ENCODE results near the gene OASL.

The OASL gene

DNA sequence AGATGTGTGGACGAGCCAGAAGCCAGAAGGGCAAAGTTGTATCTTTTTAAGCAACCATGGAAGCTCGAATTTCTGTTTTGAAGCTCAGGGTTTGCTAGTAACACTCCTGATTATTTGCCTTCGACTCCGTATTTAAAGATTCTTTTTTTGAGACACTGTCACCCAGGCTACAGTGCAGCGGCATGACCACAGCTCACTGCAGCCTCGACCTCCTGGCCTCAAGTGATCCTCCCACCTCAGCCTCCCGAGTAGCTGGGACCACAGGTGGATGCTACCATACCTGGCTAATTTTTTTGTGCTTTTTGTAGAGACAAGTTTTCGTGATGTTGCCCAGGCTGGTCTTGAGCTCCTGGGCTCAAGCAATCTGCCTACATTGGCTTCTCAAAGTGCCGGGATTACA lies 18.7 kb upstream of the OASL start:
- TF ChIP-seq, protein P1, sequence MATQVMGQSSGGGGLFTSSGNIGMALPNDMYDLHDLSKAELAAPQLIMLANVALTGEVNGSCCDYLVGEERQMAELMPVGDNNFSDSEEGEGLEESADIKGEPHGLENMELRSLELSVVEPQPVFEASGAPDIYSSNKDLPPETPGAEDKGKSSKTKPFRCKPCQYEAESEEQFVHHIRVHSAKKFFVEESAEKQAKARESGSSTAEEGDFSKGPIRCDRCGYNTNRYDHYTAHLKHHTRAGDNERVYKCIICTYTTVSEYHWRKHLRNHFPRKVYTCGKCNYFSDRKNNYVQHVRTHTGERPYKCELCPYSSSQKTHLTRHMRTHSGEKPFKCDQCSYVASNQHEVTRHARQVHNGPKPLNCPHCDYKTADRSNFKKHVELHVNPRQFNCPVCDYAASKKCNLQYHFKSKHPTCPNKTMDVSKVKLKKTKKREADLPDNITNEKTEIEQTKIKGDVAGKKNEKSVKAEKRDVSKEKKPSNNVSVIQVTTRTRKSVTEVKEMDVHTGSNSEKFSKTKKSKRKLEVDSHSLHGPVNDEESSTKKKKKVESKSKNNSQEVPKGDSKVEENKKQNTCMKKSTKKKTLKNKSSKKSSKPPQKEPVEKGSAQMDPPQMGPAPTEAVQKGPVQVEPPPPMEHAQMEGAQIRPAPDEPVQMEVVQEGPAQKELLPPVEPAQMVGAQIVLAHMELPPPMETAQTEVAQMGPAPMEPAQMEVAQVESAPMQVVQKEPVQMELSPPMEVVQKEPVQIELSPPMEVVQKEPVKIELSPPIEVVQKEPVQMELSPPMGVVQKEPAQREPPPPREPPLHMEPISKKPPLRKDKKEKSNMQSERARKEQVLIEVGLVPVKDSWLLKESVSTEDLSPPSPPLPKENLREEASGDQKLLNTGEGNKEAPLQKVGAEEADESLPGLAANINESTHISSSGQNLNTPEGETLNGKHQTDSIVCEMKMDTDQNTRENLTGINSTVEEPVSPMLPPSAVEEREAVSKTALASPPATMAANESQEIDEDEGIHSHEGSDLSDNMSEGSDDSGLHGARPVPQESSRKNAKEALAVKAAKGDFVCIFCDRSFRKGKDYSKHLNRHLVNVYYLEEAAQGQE (IDR thresholded peaks at IDR 0.05; ENCODE audit: low read depth) = no peak
- no peak for TF ChIP-seq RAD21 (IDR thresholded peaks at IDR 0.05; ENCODE audit: low read depth)
- no peak for TF ChIP-seq TAF1 (IDR thresholded peaks at IDR 0.05; ENCODE audit: low read depth)
- no peak for TF ChIP-seq FOXM1 (IDR thresholded peaks at IDR 0.05; ENCODE audit: borderline replicate concordance, low read depth)
- TF ChIP-seq NFIC (IDR thresholded peaks at IDR 0.05) = no peak
- TF ChIP-seq CREB1 (IDR thresholded peaks at IDR 0.05; ENCODE audit: low read depth) = no peak
- TF ChIP-seq, protein P2, sequence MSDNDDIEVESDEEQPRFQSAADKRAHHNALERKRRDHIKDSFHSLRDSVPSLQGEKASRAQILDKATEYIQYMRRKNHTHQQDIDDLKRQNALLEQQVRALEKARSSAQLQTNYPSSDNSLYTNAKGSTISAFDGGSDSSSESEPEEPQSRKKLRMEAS (IDR thresholded peaks at IDR 0.05) = no peak
- TF ChIP-seq TEAD4 (IDR thresholded peaks at IDR 0.05) = no peak
- TF ChIP-seq EGR1 (IDR thresholded peaks at IDR 0.05) = no peak
- no peak for TF ChIP-seq YY1 (IDR thresholded peaks at IDR 0.05; ENCODE audit: low read depth)
- TF ChIP-seq, protein P3, sequence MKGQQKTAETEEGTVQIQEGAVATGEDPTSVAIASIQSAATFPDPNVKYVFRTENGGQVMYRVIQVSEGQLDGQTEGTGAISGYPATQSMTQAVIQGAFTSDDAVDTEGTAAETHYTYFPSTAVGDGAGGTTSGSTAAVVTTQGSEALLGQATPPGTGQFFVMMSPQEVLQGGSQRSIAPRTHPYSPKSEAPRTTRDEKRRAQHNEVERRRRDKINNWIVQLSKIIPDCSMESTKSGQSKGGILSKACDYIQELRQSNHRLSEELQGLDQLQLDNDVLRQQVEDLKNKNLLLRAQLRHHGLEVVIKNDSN (IDR thresholded peaks at IDR 0.05) = no peak
- TF ChIP-seq EP300 (IDR thresholded peaks at IDR 0.05; ENCODE audit: borderline replicate concordance) = no peak
- no peak for TF ChIP-seq ZBTB7A (IDR thresholded peaks at IDR 0.05; ENCODE audit: low read depth)
- no peak for TF ChIP-seq TCF12 (IDR thresholded peaks at IDR 0.05; ENCODE audit: low read depth)

DNA sequence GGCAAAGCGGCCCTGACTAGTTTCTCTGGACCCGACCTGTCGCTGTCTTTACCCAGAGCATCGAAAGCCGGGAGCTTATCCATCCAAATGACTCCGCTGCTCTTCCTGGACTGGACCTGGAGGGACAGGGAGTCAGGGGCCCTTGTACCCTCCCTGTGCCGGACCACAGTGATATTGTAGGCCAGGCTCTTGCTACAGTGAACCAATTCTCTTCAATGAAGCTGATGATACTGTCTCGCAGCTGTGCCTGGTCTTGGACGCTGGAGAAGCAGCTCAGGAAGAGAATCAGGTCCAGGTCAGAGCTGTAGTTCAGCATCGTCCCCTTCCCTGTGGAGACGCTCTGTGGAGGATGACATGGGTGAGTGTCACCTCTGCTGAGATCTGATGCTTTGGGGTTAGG lies 14.7 kb upstream of the OASL start:
- TF ChIP-seq CREB1 (IDR thresholded peaks at IDR 0.05; ENCODE audit: low read depth) (no peak), EP300 (IDR thresholded peaks at IDR 0.05; ENCODE audit: borderline replicate concordance) (no peak), RAD21 (IDR thresholded peaks at IDR 0.05; ENCODE audit: low read depth) (no peak), ZBTB7A (IDR thresholded peaks at IDR 0.05; ENCODE audit: low read depth) (no peak), YY1 (IDR thresholded peaks at IDR 0.05; ENCODE audit: low read depth) (no peak), NFIC (IDR thresholded peaks at IDR 0.05) (no peak), TAF1 (IDR thresholded peaks at IDR 0.05; ENCODE audit: low read depth) (no peak), FOXM1 (IDR thresholded peaks at IDR 0.05; ENCODE audit: borderline replicate concordance, low read depth) (no peak), TEAD4 (IDR thresholded peaks at IDR 0.05) (no peak), EGR1 (IDR thresholded peaks at IDR 0.05) (no peak)
- TF ChIP-seq, protein P1 (IDR thresholded peaks at IDR 0.05; ENCODE audit: low read depth) = no peak

DNA sequence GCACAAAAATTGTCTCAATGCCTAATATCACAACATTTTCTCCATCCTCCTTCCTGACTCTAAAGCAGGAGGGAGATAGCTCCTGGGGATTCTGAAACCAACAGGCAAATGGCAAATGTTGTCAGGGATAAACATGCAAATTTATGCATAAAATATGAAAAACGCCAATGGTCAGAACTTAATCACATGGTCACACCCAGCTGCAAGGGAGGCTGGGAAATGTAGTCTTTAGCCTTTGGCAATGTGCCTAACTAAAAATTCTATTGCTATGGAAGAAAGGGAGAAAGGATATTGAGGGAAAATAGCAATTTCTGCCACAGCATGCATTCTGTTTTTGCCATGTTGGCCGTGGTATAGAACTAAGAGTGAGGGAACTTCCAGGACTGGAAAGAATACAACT lies 11.7 kb upstream of the OASL start:
- TF ChIP-seq, protein P3 (IDR thresholded peaks at IDR 0.05) = peak; percentile 89
- peak; percentile 68 for TF ChIP-seq NFIC (IDR thresholded peaks at IDR 0.05)
- no peak for TF ChIP-seq EGR1 (IDR thresholded peaks at IDR 0.05)

DNA sequence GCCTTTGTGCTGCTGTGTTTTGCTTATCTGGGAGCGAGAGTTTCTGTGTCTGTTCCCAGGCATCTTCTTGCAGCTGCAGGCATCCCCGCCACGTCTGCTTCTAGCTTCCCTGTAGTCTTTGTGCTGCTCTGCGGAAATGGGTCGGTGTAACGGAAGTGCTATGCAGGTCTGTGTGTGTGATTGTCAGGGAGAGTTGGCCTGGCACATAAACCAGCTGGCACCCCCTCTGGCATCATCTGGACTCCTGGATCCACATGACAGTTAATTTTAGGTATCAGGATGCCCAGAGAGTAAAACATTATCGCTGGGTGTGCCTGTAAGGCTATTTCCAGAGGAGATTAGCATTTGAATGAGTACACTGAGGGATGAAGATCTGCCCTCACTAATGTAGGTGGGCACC lies 9.4 kb upstream of the OASL start:
- TF ChIP-seq, protein P1 (IDR thresholded peaks at IDR 0.05; ENCODE audit: low read depth) = no peak

DNA sequence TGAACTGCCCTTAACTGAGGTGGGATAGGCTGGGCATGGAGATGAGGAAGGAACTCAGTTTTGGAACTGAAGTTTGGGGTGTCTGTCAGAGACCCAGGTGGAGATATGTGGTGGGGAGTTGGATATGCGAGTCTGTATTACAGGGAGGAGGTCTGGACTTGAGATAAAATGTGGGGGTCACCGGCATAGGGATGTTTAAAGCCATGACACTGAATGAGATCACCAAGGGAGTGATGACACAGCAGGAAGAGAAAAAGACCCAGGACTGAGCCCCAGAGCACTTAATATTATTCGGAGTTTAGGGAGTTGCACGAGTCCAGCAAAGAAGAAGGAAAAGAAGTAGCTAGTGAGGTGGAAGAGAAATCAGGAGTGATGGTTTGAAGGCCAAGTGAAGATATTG lies 4.0 kb upstream of the OASL start:
- TF ChIP-seq FOXM1 (IDR thresholded peaks at IDR 0.05; ENCODE audit: borderline replicate concordance, low read depth) (no peak), EP300 (IDR thresholded peaks at IDR 0.05; ENCODE audit: borderline replicate concordance) (no peak), EGR1 (IDR thresholded peaks at IDR 0.05) (no peak), RAD21 (IDR thresholded peaks at IDR 0.05; ENCODE audit: low read depth) (no peak), CREB1 (IDR thresholded peaks at IDR 0.05; ENCODE audit: low read depth) (no peak), YY1 (IDR thresholded peaks at IDR 0.05; ENCODE audit: low read depth) (no peak), CEBPB (IDR thresholded peaks at IDR 0.05) (no peak)
- TF ChIP-seq, protein P1 (IDR thresholded peaks at IDR 0.05; ENCODE audit: low read depth) = no peak
